ENCODE data around the gene ARID1B. TPM values are rescaled to one million over a fixed set of nuclear protein-coding genes. Genes with fewer than 3 reads are reported as not detected.

The ARID1B gene
- total and polyA plus RNA-seq, 2 of the 13 experiments (the other 11 are each of a cell fraction or from before 2014, with no cell fraction given) = 20.1 to 32.6 TPM

GRCh38 chr6:156795825-156796224, 18.6 kb downstream of the ARID1B start:
- BruUV-seq (replicated peaks) = no TSS peak
- Histone ChIP-seq H3K4me1 (ENCODE audit: insufficient read depth, low read length) (peaks cover 25% of the 10 kb centered on the region), H3K36me3 (replicated peaks in 1 of 2; ENCODE audit: control insufficient read depth in 1 of 2, insufficient read depth in 2 of 2, low read length in 2 of 2) (peaks cover 0 to 5% of the 10 kb centered on the region in 2 experiments; a peak in 1 of 5 replicates), H3K27me3 (ENCODE audit: control insufficient read depth in 1 of 2, insufficient read depth in 2 of 2, low read length in 2 of 2) (no peaks in the 10 kb centered on the region), H3K4me2 (ENCODE audit: low read depth, low read length) (no peak overlapping the region), H3K27ac (ENCODE audit: extremely low read length, insufficient read depth, low read length) (no peak overlapping the region), H3K79me2 (ENCODE audit: insufficient read depth, low read length) (peaks cover 99% of the 10 kb centered on the region), H3K9ac (ENCODE audit: insufficient read depth, low read depth, low read length) (no peak overlapping the region), H2AFZ (ENCODE audit: low read length) (no peak overlapping the region), H4K20me1 (ENCODE audit: insufficient read depth, low read length) (peaks cover 34% of the 10 kb centered on the region), H3K9me3 (ENCODE audit: low read length) (no peaks in the 10 kb centered on the region), H3K4me3 (replicated peaks in 1 of 3; ENCODE audit: insufficient read depth in 1 of 3, low read depth in 2 of 3, low read length in 3 of 3) (no peak overlapping the region)
- ChIA-PET CTCF (ENCODE audit: low intra/inter-chr PET ratio, low total read pairs) (no interaction called here), POLR2A (no interaction called here)
- over 99% methylated on average over 9 of the region's 9 CpGs for WGBS (ENCODE audit: low lambda C conversion rate)
- FAIRE-seq (no peak), ATAC-seq (no peak), DNase-seq (ENCODE audit: low spot score) (no peak)
- TF ChIP-seq AKNA (CRISPR knock-in tag; IDR thresholded peaks at IDR 0.05; ENCODE audit: borderline replicate concordance) (no peak), ZNF143 (CRISPR knock-in tag; IDR thresholded peaks at IDR 0.05) (no peak), ZFY (CRISPR knock-in tag; IDR thresholded peaks at IDR 0.05) (no peak), TBL1XR1 (IDR thresholded peaks at IDR 0.05; ENCODE audit: borderline replicate concordance, low read length, partially characterized antibody) (no peak), SOX5 (CRISPR knock-in tag; IDR thresholded peaks at IDR 0.05; ENCODE audit: borderline replicate concordance) (no peak), ZNF616 (CRISPR knock-in tag; IDR thresholded peaks at IDR 0.05; ENCODE audit: low read depth) (no peak), NFATC3 (CRISPR knock-in tag; IDR thresholded peaks at IDR 0.05) (no peak), ZNF280D (CRISPR knock-in tag; IDR thresholded peaks at IDR 0.05) (no peak), ZNF792 (CRISPR knock-in tag; IDR thresholded peaks at IDR 0.05) (no peak), ZNF639 (CRISPR knock-in tag; conservative IDR thresholded peaks at IDR 0.05) (no peak), NPAS2 (CRISPR knock-in tag; IDR thresholded peaks at IDR 0.05; ENCODE audit: borderline replicate concordance) (no peak), ZNF776 (CRISPR knock-in tag; IDR thresholded peaks at IDR 0.05) (no peak), SMC3 (IDR thresholded peaks at IDR 0.05; ENCODE audit: low read length) (no peak), ZFYVE20 (CRISPR knock-in tag; IDR thresholded peaks at IDR 0.05; ENCODE audit: borderline replicate concordance, low read depth) (no peak), HMGA1 (CRISPR knock-in tag; conservative IDR thresholded peaks at IDR 0.05) (no peak), ZNF577 (CRISPR knock-in tag; IDR thresholded peaks at IDR 0.05; ENCODE audit: borderline replicate concordance, low read depth) (no peak), FIP1L1 (IDR thresholded peaks at IDR 0.05; ENCODE audit: borderline replicate concordance, insufficient read depth, low read depth, low read length) (no peak), ZNF644 (CRISPR knock-in tag; IDR thresholded peaks at IDR 0.05; ENCODE audit: low read depth) (no peak)
- intact Hi-C loops (cut with micrococcal nuclease; ENCODE audit: unreplicated experiment) (no loop called here), in situ Hi-C loops (cut with HindIII; ENCODE audit: extremely low pct_ligation_motif_present, low pct_unique_long_range_greater_than_20kb) (no loop called here)
